WTC11 (cell line): ENCODE results near the gene FHL3.

Experiments
- ELF4 ChIP-seq: sonication (generic); formaldehyde crosslinking; IDR thresholded peaks from 2 replicates; pipeline ENCODE4 v1.8.1; 2022; ENCODE audit warnings: low read depth, mild to moderate bottlenecking, moderate library complexity, missing genetic modification reagents
- RELA ChIP-seq: sonication (generic); formaldehyde crosslinking; IDR thresholded peaks from 2 replicates; pipeline ENCODE4 v1.8.1; 2022; ENCODE audit warnings: missing genetic modification reagents, mild to moderate bottlenecking, borderline replicate concordance

DNA sequence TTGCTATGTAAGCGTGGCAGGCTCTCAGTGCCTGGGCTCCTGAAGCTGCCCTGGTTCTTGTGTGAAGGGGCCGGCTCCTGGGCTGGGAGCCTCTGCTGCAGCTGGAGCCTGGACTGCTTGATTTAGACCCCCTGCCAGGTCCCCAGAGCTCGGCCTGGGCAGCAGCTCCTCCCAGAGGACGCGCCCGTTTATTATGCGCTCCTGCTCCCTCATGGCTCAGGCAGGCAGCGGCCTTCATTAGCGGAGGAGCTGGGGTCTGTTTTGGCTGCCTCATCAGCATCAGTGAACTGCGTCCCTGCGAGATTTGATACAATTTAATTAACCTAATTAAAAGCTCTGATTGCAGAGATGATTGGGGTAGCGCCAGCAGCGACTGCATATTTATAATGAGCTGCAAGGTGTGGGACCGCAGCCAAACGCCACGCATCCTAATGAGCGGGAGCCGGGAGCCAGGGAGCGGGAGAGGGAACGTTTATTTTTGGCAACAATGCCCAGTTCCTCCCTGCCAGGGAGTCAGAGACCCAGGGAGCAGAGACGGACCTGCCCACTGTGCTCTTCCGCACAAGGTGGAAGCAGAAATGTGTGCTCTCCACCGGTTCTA is 23.9 kb upstream of the FHL3 start:
- TF ChIP-seq RELA (CRISPR knock-in tag) = no peak
- TF ChIP-seq ELF4 (CRISPR knock-in tag) = no peak
